Endothelial cell (in vitro differentiated cells): ENCODE data around the gene CFAP65. TPM values are rescaled to one million over a fixed set of nuclear protein-coding genes. Genes with fewer than 3 reads are reported as not detected.

ENCODE experiments used
- DNase-seq: peaks from one replicate; pipeline ENCODE4 v3.0.0; 2021; ENCODE audit warnings: low spot score
- H3K27ac Mint-ChIP-seq: one replicate; pipeline ENCODE4 v1.8.0; 2021; ENCODE audit warnings: mixed read lengths, inconsistent platforms; ENCODE audit not compliant: unreplicated experiment
- H3K27me3 Mint-ChIP-seq: one replicate; pipeline ENCODE4 v1.8.0; 2021; ENCODE audit warnings: mild to moderate bottlenecking, moderate library complexity, mixed read lengths, inconsistent platforms; ENCODE audit not compliant: unreplicated experiment
- H3K36me3 Mint-ChIP-seq: one replicate; pipeline ENCODE4 v1.8.0; 2021; ENCODE audit warnings: mild to moderate bottlenecking, low read depth, mixed read lengths, inconsistent platforms; ENCODE audit not compliant: unreplicated experiment
- H3K4me1 Mint-ChIP-seq: one replicate; pipeline ENCODE4 v1.8.0; 2021; ENCODE audit warnings: mild to moderate bottlenecking, mixed read lengths, inconsistent platforms; ENCODE audit not compliant: unreplicated experiment
- H3K4me3 Mint-ChIP-seq: one replicate; pipeline ENCODE4 v1.8.0; 2021; ENCODE audit warnings: mild to moderate bottlenecking, mixed read lengths, inconsistent platforms; ENCODE audit not compliant: unreplicated experiment
- H3K9me3 Mint-ChIP-seq: one replicate; pipeline ENCODE4 v1.8.0; 2021; ENCODE audit warnings: mixed read lengths, inconsistent platforms; ENCODE audit not compliant: unreplicated experiment
- CTCF ChIP-seq: fragments of 200-600 bp; sonication (generic); IDR thresholded peaks from one replicate; pipeline ENCODE4 v1.5.0; 2021; ENCODE audit warnings: antibody characterized with exemption; ENCODE audit not compliant: unreplicated experiment
- total RNA-seq: library from RNA; stranded (reverse); fragmentation: NEBNext Ultra II Directional; extraction: Animal tissue kit (Norgen Biotek cat#: 25700); gene quantifications from one replicate; pipeline ENCODE4 v1.2.1, GENCODE V29; 2021; ENCODE audit not compliant: unreplicated experiment

The CFAP65 gene
- total RNA-seq, 1 donor from 2014 or later: 0.59 TPM

GRCh38 chr2:218999881-219000568 lies 41.3 kb downstream of the CFAP65 start:
- H3K4me1 Mint-ChIP-seq: peaks cover 5% of the 10 kb centered on the region
- H3K4me3 Mint-ChIP-seq: no peak overlapping the region
- H3K9me3 Mint-ChIP-seq: no peaks in the 10 kb centered on the region
- peaks cover 4% of the 10 kb centered on the region for H3K36me3 Mint-ChIP-seq
- no peak for TF ChIP-seq CTCF
- no peak for DNase-seq
- no peak overlapping the region for H3K27ac Mint-ChIP-seq
- H3K27me3 Mint-ChIP-seq: peaks cover 40% of the 10 kb centered on the region

- no peak overlapping the region for H3K4me3 Mint-ChIP-seq
- no peak for DNase-seq
- no peak for TF ChIP-seq CTCF
These were observed 42.1 kb downstream of the CFAP65 start for GRCh38 chr2:218999021-218999880.

GRCh38 chr2:218998414-218999002 lies 42.8 kb downstream of the CFAP65 start:
- no peak for TF ChIP-seq CTCF
- peaks cover 3% of the 10 kb centered on the region for H3K4me1 Mint-ChIP-seq
- H3K27me3 Mint-ChIP-seq: peaks cover 37% of the 10 kb centered on the region
- no peak overlapping the region for H3K27ac Mint-ChIP-seq
- no peak for DNase-seq
- no peak overlapping the region for H3K4me3 Mint-ChIP-seq
- no peaks in the 10 kb centered on the region for H3K36me3 Mint-ChIP-seq
- H3K9me3 Mint-ChIP-seq: no peaks in the 10 kb centered on the region

More at GRCh38 chr2:218999021-218999880, 42.1 kb downstream of the CFAP65 start:
- Mint-ChIP-seq H3K27ac (no peak overlapping the region), H3K36me3 (no peaks in the 10 kb centered on the region), H3K27me3 (peaks cover 39% of the 10 kb centered on the region), H3K4me1 (peaks cover 5% of the 10 kb centered on the region), H3K9me3 (no peaks in the 10 kb centered on the region)

- Mint-ChIP-seq H3K27ac (no peak overlapping the region), H3K4me1 (no peaks in the 10 kb centered on the region), H3K9me3 (no peaks in the 10 kb centered on the region), H3K36me3 (no peaks in the 10 kb centered on the region), H3K4me3 (no peak overlapping the region), H3K27me3 (peaks cover 33% of the 10 kb centered on the region)
- no peak for TF ChIP-seq CTCF
- DNase-seq: no peak
These were observed 43.6 kb downstream of the CFAP65 start for GRCh38 chr2:218997731-218998130.
